ENCODE results near the gene MECP2.

MECP2 gene

GRCh38 chrX:154140742-154141141 is 43.2 kb upstream of the MECP2 start:
- peaks cover 5% of the 10 kb centered on the region for H3K27me3 ChIP-seq (ENCODE audit: low read depth, low read length)
- no peak overlapping the region for H3K9ac ChIP-seq (ENCODE audit: low read length)
- no peak overlapping the region for H3K4me2 ChIP-seq (ENCODE audit: low read length)
- no peak for TF ChIP-seq EZH2phosphoT487 (IDR thresholded peaks at IDR 0.05; ENCODE audit: low read depth)
- TF ChIP-seq, protein P1, sequence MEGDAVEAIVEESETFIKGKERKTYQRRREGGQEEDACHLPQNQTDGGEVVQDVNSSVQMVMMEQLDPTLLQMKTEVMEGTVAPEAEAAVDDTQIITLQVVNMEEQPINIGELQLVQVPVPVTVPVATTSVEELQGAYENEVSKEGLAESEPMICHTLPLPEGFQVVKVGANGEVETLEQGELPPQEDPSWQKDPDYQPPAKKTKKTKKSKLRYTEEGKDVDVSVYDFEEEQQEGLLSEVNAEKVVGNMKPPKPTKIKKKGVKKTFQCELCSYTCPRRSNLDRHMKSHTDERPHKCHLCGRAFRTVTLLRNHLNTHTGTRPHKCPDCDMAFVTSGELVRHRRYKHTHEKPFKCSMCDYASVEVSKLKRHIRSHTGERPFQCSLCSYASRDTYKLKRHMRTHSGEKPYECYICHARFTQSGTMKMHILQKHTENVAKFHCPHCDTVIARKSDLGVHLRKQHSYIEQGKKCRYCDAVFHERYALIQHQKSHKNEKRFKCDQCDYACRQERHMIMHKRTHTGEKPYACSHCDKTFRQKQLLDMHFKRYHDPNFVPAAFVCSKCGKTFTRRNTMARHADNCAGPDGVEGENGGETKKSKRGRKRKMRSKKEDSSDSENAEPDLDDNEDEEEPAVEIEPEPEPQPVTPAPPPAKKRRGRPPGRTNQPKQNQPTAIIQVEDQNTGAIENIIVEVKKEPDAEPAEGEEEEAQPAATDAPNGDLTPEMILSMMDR (IDR thresholded peaks at IDR 0.05; ENCODE audit: low read depth, low read length), result no peak
- no peaks in the 10 kb centered on the region for H3K9me3 ChIP-seq (ENCODE audit: insufficient read depth, low read length)
- no peaks in the 10 kb centered on the region for H3K4me1 ChIP-seq (ENCODE audit: low read length)
- H2AFZ ChIP-seq (ENCODE audit: low read depth, low read length), result no peak overlapping the region
- H3K4me3 ChIP-seq (ENCODE audit: low read length), result no peak overlapping the region
- no peaks in the 10 kb centered on the region for H3K79me2 ChIP-seq (ENCODE audit: low read length)
- H3K36me3 ChIP-seq (replicated peaks; ENCODE audit: low read depth, low read length), result no peaks in the 10 kb centered on the region
- H4K20me1 ChIP-seq (ENCODE audit: insufficient read depth, low read length), result no peaks in the 10 kb centered on the region
- H3K27ac ChIP-seq (ENCODE audit: low read length), result no peak overlapping the region

DNA sequence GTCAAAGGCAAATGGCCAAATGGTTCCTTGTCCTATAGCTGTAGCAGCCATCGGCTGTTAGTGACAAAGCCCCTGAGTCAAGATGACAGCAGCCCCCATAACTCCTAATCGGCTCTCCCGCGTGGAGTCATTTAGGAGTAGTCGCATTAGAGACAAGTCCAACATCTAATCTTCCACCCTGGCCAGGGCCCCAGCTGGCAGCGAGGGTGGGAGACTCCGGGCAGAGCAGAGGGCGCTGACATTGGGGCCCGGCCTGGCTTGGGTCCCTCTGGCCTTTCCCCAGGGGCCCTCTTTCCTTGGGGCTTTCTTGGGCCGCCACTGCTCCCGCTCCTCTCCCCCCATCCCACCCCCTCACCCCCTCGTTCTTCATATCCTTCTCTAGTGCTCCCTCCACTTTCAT is 42.7 kb upstream of the MECP2 start:
- TF ChIP-seq EZH2phosphoT487 (IDR thresholded peaks at IDR 0.05; ENCODE audit: low read depth), result no peak
- TF ChIP-seq, protein P1 (IDR thresholded peaks at IDR 0.05; ENCODE audit: low read depth, low read length), result no peak
- no peak overlapping the region for H3K9ac ChIP-seq (ENCODE audit: low read length)
- H3K27me3 ChIP-seq (ENCODE audit: low read depth, low read length), result peaks cover 9% of the 10 kb centered on the region
- H4K20me1 ChIP-seq (ENCODE audit: insufficient read depth, low read length), result no peaks in the 10 kb centered on the region
- H3K4me2 ChIP-seq (ENCODE audit: low read length), result no peak overlapping the region
- no peak overlapping the region for H3K4me3 ChIP-seq (ENCODE audit: low read length)
- H3K4me1 ChIP-seq (ENCODE audit: low read length), result no peaks in the 10 kb centered on the region
- H3K36me3 ChIP-seq (replicated peaks; ENCODE audit: low read depth, low read length), result no peaks in the 10 kb centered on the region
- no peaks in the 10 kb centered on the region for H3K9me3 ChIP-seq (ENCODE audit: insufficient read depth, low read length)
- no peaks in the 10 kb centered on the region for H3K79me2 ChIP-seq (ENCODE audit: low read length)
- H2AFZ ChIP-seq (ENCODE audit: low read depth, low read length), result no peak overlapping the region
- H3K27ac ChIP-seq (ENCODE audit: low read length), result no peak overlapping the region

- no peaks in the 10 kb centered on the region for H4K20me1 ChIP-seq (ENCODE audit: insufficient read depth, low read length)
- H3K36me3 ChIP-seq (replicated peaks; ENCODE audit: low read depth, low read length), result no peaks in the 10 kb centered on the region
- H3K9me3 ChIP-seq (ENCODE audit: insufficient read depth, low read length), result no peaks in the 10 kb centered on the region
- H3K4me2 ChIP-seq (ENCODE audit: low read length), result no peak overlapping the region
- H3K4me1 ChIP-seq (ENCODE audit: low read length), result no peaks in the 10 kb centered on the region
- H3K27me3 ChIP-seq (ENCODE audit: low read depth, low read length), result peaks cover 9% of the 10 kb centered on the region
- TF ChIP-seq EZH2phosphoT487 (IDR thresholded peaks at IDR 0.05; ENCODE audit: low read depth), result no peak
- no peak overlapping the region for H3K9ac ChIP-seq (ENCODE audit: low read length)
- H3K79me2 ChIP-seq (ENCODE audit: low read length), result no peaks in the 10 kb centered on the region
- no peak overlapping the region for H3K27ac ChIP-seq (ENCODE audit: low read length)
- no peak overlapping the region for H2AFZ ChIP-seq (ENCODE audit: low read depth, low read length)
- no peak overlapping the region for H3K4me3 ChIP-seq (ENCODE audit: low read length)
Measured at GRCh38 chrX:154138857-154139256, 41.3 kb upstream of the MECP2 start.

DNA sequence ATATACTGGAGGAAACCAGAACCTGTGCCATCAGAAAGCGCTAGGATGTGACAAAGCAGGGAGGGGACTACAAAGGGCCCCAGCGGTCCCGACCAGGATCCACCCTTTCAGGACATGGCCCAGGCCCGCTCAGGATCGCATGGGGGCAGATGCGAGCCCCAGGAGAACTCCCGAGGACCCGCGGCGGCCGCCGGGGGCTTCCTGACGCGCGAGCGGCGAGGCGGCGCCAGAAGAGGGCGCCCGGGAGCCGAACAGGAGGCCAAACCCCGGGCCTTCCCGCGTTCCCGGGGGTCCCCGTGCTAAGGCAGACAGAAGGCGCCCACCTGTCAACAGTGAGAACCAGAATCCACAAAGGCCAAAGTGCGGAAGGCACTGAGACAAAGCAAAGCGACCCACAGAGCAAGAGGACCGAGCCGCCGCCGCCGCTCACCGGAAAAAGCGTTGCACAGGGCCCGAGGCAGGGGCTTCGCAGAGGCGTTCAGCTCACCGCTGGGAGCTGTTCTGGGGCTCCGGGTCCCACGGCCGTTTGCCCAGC is 39.2 kb upstream of the MECP2 start:
- H3K4me3 ChIP-seq (ENCODE audit: low read length), result peak overlapping the region; percentile 68
- TF ChIP-seq, protein P1 (IDR thresholded peaks at IDR 0.05; ENCODE audit: low read depth, low read length), result peak; percentile 73
- TF ChIP-seq EZH2phosphoT487 (IDR thresholded peaks at IDR 0.05; ENCODE audit: low read depth), result no peak
- H3K9ac ChIP-seq (ENCODE audit: low read length), result peak overlapping the region; percentile 31
- H3K27ac ChIP-seq (ENCODE audit: low read length), result no peak overlapping the region
- H3K4me1 ChIP-seq (ENCODE audit: low read length), result no peaks in the 10 kb centered on the region
- no peaks in the 10 kb centered on the region for H3K36me3 ChIP-seq (replicated peaks; ENCODE audit: low read depth, low read length)
- peak overlapping the region; percentile 42; the same call in 1 of the 2 replicates for H2AFZ ChIP-seq (ENCODE audit: low read depth, low read length)
- H3K4me2 ChIP-seq (ENCODE audit: low read length), result peak overlapping the region; percentile 80
- H3K79me2 ChIP-seq (ENCODE audit: low read length), result no peaks in the 10 kb centered on the region
- H3K9me3 ChIP-seq (ENCODE audit: insufficient read depth, low read length), result no peaks in the 10 kb centered on the region
- H4K20me1 ChIP-seq (ENCODE audit: insufficient read depth, low read length), result no peaks in the 10 kb centered on the region
- peaks cover 9% of the 10 kb centered on the region for H3K27me3 ChIP-seq (ENCODE audit: low read depth, low read length)

All from OCI-LY3 (cell line).